GM12801 (cell line): ENCODE data around the gene SMPDL3B.

Source experiments
- TF ChIP-seq, protein P1 (sequence below): IDR thresholded peaks from one replicate; pipeline ENCODE4 v1.5.1; 2011; ENCODE audit warnings: control low read depth; ENCODE audit not compliant: insufficient read length; ENCODE audit errors: extremely low read depth

Gene SMPDL3B

DNA sequence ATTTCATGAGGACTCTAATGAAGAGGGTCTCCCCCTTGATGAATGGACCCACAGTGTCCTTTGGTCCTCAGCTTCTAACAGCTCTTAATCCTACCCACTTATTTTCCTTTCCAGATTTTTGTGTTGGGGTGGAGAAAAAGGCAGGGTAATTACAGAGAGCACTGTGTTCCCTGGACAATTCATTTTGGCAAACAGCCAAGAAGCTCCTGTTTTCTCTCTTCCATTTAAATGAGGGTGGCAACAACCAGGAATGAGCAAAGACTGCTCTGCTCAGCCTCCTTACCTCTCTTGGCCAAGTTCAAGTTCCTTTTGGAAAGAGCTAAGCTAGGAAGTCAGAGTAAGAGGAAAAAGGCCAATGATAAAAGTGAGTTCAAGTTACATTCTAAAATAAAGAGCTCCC, 36.9 kb downstream of the SMPDL3B start:
- TF ChIP-seq, protein P1, sequence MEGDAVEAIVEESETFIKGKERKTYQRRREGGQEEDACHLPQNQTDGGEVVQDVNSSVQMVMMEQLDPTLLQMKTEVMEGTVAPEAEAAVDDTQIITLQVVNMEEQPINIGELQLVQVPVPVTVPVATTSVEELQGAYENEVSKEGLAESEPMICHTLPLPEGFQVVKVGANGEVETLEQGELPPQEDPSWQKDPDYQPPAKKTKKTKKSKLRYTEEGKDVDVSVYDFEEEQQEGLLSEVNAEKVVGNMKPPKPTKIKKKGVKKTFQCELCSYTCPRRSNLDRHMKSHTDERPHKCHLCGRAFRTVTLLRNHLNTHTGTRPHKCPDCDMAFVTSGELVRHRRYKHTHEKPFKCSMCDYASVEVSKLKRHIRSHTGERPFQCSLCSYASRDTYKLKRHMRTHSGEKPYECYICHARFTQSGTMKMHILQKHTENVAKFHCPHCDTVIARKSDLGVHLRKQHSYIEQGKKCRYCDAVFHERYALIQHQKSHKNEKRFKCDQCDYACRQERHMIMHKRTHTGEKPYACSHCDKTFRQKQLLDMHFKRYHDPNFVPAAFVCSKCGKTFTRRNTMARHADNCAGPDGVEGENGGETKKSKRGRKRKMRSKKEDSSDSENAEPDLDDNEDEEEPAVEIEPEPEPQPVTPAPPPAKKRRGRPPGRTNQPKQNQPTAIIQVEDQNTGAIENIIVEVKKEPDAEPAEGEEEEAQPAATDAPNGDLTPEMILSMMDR = no peak

DNA sequence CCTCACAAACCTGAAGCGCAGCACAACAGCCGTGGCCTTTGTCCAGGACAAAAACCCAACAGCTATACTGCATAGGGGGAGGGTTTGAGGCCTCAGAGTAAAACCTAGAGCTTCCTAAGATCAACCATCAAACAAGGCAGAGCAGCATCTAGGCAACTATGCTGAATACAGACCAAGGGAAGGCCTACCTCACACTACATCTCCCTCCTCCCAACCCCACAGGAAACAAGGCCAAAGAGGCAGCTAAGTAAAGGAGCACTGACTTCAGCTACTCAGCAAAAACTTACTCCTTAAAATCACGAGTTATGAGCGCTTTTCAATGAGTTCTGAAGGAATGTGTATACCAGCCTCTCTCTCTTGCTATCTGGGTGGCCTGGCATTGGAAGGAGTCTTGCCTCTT, 37.3 kb downstream of the SMPDL3B start:
- TF ChIP-seq, protein P1 = no peak

DNA sequence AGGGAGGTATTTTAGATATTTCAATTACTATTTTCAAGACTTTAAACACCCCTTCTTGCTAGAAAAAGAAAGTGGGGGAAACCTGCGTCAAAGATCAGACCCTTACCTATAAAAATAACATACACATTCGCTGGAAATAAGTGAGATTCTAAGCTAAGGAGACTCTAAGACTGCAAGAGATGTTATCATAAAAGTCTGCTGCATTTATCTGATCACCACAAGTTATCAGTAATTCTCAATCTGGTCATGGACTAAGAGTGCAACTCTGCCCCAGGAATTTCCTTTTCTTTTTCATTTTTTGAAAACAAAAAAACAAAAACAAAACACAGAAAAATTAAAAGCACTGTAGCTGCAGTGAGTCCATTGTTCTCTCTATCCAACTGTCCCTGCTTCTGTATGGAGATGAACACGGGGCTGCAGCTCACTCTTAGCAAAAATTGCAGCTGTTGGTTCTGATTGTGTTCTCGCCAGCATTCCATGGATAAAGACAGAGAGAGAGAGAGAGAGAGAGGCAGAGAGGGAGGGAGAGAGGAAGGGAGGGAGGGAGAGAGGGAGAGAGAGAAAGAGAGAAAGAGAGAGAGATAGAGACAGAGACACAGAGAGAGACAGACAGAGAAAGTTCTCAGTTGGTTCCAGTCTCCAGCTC, 39.1 kb downstream of the SMPDL3B start:
- TF ChIP-seq, protein P1 = no peak

DNA sequence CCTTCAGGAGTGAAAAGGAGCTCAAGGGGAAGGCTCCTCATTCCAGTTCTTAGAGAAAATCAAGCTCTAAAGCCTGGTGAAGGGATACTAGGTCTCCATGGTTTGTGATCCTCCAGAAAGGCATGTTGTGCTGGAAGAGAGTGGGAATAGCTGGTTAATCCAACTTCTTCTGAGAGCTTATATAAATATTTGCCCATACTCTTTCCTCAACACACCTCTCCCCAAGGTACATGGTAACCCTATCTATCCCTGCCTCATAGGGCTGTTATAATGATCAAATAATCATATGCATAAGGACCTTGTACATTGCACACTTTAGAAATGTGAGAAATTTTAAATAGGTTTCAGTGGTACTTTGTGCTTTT, 39.6 kb downstream of the SMPDL3B start:
- TF ChIP-seq, protein P1 = no peak

DNA sequence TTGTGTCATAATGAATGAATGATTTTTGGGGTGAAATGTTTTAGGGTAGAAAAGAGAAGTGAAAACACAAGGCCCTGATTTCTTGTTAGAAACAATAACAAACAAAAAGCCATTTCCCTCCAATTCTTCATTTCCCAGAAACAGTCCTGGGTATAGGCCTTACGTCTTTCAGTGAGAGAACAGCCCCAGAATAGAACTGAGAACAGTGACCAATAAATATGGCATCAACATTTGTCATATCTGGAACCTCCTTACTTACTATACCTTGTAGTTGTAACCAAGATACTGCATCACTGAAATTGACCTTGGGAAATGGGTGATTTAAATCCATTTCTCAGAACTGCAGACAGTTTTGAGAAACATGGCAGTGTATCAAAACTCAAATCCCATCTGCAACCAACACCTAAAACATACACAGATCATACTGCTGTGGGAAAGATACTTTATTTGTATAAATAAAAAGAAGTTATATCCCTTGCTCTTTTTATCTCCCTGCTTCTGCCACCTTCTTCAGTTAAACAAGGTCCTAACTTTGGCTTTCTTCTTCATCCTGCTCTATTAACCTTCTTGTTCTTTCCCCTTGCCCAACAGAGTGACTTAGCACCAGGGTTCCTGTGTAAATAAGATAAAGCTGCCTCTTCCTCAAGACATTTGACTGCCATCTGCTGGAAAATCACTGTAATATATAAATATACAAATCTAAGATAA, 44.5 kb downstream of the SMPDL3B start:
- TF ChIP-seq, protein P1 = no peak

DNA sequence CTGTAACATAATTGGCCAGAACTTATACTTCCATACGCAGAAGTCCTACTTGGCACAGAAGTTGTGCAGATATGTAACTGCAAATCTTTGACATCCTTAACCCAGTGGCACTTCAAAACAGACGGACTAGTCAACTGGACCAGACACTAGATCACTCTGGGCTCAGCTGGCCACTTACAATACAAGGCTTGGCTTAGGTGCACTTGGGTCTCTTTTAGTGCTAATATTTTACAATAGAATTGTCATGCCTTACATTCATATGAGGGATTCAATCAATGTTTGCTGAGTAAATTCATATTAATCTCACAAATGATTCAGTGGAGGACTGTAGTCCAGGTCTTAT, 45.0 kb downstream of the SMPDL3B start:
- TF ChIP-seq, protein P1 = no peak

DNA sequence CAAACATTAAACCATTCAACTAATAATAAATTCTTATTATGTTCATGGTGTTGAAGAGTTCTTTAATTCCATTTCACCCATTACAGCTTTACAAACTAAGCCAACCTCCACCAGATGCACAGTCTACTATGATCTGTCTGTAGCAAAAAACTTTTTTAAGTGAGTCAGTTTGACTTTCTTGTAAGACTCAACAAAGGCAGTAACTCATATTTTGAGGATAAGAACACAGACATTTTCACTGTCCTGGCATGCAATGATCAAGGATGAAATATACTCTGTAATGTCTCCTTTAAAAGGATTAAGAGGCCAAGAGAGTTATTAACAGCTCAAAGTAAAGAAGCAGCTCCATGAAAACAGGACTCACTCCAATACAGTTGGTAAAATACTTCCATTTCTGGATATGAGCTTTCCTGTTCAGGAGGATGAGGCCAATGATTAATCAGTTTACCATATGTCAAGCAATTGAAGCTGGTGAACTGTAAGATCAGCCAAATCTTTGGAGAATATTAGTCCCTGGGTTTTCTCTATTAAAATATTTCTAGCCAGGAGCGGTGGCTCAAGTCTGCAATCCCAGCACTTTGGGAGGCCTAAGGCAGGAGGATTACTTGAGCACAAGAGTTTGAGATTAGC, 45.5 kb downstream of the SMPDL3B start:
- TF ChIP-seq, protein P1 = no peak
